Dendritic cell treated with granulocyte-macrophage colony-stimulating factor and Interleukin-4, amounts not matched to agents 40 ng/mL and 50 ng/mL, for 4 days (primary cell): ENCODE data around the gene POTEH.
"Not testable (repeated sequence)": the region's sequence is repeated elsewhere in the genome, so short reads cannot be mapped to it uniquely, and the experiment has no call there.

ENCODE experiments used
- H3K27ac Mint-ChIP-seq: one replicate; pipeline ENCODE4 v1.8.0; 2022; ENCODE audit warnings: mild to moderate bottlenecking, mixed read lengths
- H3K27me3 Mint-ChIP-seq: one replicate; pipeline ENCODE4 v1.8.0; 2022; ENCODE audit warnings: mild to moderate bottlenecking, mixed read lengths
- H3K36me3 Mint-ChIP-seq: one replicate; pipeline ENCODE4 v1.8.0; 2022; ENCODE audit warnings: low read depth, mixed read lengths
- H3K4me1 Mint-ChIP-seq: one replicate; pipeline ENCODE4 v1.8.0; 2022; ENCODE audit warnings: low read depth, mixed read lengths
- H3K4me3 Mint-ChIP-seq: one replicate; pipeline ENCODE4 v1.8.0; 2022; ENCODE audit warnings: mild to moderate bottlenecking, moderate library complexity, mixed read lengths
- H3K9me3 Mint-ChIP-seq: one replicate; pipeline ENCODE4 v1.8.0; 2022; ENCODE audit warnings: mixed read lengths
- intact Hi-C: fragments of 100-400 bp; cut with micrococcal nuclease; formaldehyde crosslinking; loops from one replicate; pipeline ENCODE4 v1.15.0; 2022

The POTEH gene

GRCh38 chr22:15761151-15761777, 71.4 kb downstream of the POTEH start:
- H3K27ac Mint-ChIP-seq, H3K9me3 Mint-ChIP-seq, H3K4me3 Mint-ChIP-seq, intact Hi-C loops, H3K36me3 Mint-ChIP-seq, H3K27me3 Mint-ChIP-seq, H3K4me1 Mint-ChIP-seq: not testable (repeated sequence)

DNA sequence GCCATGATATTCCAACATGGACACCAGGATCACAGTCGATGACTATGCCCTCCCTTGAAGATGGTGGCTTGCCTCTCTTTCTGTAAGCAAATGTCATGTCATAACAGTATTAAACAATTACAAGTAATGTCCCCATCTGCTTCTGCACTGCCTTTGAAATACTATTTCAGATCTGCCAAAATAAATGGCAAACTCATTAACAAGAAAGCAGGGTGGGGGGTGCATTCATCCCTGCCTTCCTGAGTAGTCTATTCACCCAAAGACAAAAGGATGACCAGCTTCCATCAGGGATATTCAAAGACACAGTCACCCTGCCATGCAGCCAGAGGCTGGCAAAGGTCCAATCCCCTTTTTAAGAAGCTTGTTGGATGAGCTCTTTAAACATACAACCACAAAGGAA, 73.7 kb downstream of the POTEH start:
- H3K4me1 Mint-ChIP-seq, H3K9me3 Mint-ChIP-seq, H3K27me3 Mint-ChIP-seq, intact Hi-C loops, H3K27ac Mint-ChIP-seq, H3K36me3 Mint-ChIP-seq, H3K4me3 Mint-ChIP-seq: not testable (repeated sequence)
